GM19043 (cell line): ENCODE data around the gene TBPL1.
"Not testable (repeated sequence)": the region's sequence is repeated elsewhere in the genome, so short reads cannot be mapped to it uniquely, and the experiment has no call there.

Source experiments
- ATAC-seq: cut with Tn5 transposase; IDR thresholded peaks from one replicate; pipeline ENCODE4 v1.9.1; 2021; ENCODE audit warnings: low read depth; ENCODE audit not compliant: unreplicated experiment

TBPL1 gene

GRCh38 chr6:133951881-133952814, 876 bp upstream of the TBPL1 start:
- peak; percentile 59 for ATAC-seq

GRCh38 chr6:133953634-133954415, 801 bp downstream of the TBPL1 start:
- ATAC-seq: no peak

GRCh38 chr6:133954657-133955576, 1.9 kb downstream of the TBPL1 start:
- ATAC-seq: no peak

GRCh38 chr6:133955582-133956415, 2.8 kb downstream of the TBPL1 start:
- no peak for ATAC-seq

- ATAC-seq: no peak
These were observed 3.5 kb downstream of the TBPL1 start for GRCh38 chr6:133956416-133957049.

GRCh38 chr6:133957227-133957626, 4.2 kb downstream of the TBPL1 start:
- ATAC-seq: no peak

GRCh38 chr6:133957780-133958242, 4.8 kb downstream of the TBPL1 start:
- no peak for ATAC-seq

GRCh38 chr6:133958791-133959190, 5.8 kb downstream of the TBPL1 start:
- ATAC-seq: no peak

- ATAC-seq: no peak
These were observed 6.8 kb downstream of the TBPL1 start for GRCh38 chr6:133959667-133960368.

GRCh38 chr6:133961831-133962230, 8.8 kb downstream of the TBPL1 start:
- no peak for ATAC-seq

- no peak for ATAC-seq
These were observed 11.0 kb downstream of the TBPL1 start for GRCh38 chr6:133964052-133964451.

- ATAC-seq: no peak
These were observed 11.7 kb downstream of the TBPL1 start for GRCh38 chr6:133964702-133965101.

- no peak for ATAC-seq
These were observed 12.9 kb downstream of the TBPL1 start for GRCh38 chr6:133965817-133966360.

GRCh38 chr6:133966654-133967329, 13.8 kb downstream of the TBPL1 start:
- ATAC-seq: peak; percentile 88

GRCh38 chr6:133967347-133967746, 14.3 kb downstream of the TBPL1 start:
- ATAC-seq: no peak

GRCh38 chr6:133967835-133968234, 14.8 kb downstream of the TBPL1 start:
- ATAC-seq: not testable (repeated sequence)

- ATAC-seq: no peak
These were observed 16.4 kb downstream of the TBPL1 start for GRCh38 chr6:133969285-133969920.
